ENCODE measurements around the gene SLC20A1.

- TF ChIP-seq POLR2A (IDR thresholded peaks at IDR 0.05; ENCODE audit: borderline replicate concordance, extremely low read depth, insufficient read depth, insufficient read length) = no peak
- no peak for TF ChIP-seq CTCF (IDR thresholded peaks at IDR 0.05 in 2 of 3, conservative IDR thresholded peaks at IDR 0.05 in 1 of 3; ENCODE audit: borderline replicate concordance in 1 of 3, insufficient read depth in 1 of 3, low read depth in 2 of 3, low read length in 2 of 3)
- no peak for TF ChIP-seq EZH2phosphoT487 (IDR thresholded peaks at IDR 0.05; ENCODE audit: borderline replicate concordance)
- no peak for TF ChIP-seq ZBTB33 (IDR thresholded peaks at IDR 0.05; ENCODE audit: extremely low read depth, insufficient replicate concordance, low read length)
- TF ChIP-seq, protein P1, sequence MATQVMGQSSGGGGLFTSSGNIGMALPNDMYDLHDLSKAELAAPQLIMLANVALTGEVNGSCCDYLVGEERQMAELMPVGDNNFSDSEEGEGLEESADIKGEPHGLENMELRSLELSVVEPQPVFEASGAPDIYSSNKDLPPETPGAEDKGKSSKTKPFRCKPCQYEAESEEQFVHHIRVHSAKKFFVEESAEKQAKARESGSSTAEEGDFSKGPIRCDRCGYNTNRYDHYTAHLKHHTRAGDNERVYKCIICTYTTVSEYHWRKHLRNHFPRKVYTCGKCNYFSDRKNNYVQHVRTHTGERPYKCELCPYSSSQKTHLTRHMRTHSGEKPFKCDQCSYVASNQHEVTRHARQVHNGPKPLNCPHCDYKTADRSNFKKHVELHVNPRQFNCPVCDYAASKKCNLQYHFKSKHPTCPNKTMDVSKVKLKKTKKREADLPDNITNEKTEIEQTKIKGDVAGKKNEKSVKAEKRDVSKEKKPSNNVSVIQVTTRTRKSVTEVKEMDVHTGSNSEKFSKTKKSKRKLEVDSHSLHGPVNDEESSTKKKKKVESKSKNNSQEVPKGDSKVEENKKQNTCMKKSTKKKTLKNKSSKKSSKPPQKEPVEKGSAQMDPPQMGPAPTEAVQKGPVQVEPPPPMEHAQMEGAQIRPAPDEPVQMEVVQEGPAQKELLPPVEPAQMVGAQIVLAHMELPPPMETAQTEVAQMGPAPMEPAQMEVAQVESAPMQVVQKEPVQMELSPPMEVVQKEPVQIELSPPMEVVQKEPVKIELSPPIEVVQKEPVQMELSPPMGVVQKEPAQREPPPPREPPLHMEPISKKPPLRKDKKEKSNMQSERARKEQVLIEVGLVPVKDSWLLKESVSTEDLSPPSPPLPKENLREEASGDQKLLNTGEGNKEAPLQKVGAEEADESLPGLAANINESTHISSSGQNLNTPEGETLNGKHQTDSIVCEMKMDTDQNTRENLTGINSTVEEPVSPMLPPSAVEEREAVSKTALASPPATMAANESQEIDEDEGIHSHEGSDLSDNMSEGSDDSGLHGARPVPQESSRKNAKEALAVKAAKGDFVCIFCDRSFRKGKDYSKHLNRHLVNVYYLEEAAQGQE (IDR thresholded peaks at IDR 0.05; ENCODE audit: low read depth) = no peak
- TF ChIP-seq, protein P2, sequence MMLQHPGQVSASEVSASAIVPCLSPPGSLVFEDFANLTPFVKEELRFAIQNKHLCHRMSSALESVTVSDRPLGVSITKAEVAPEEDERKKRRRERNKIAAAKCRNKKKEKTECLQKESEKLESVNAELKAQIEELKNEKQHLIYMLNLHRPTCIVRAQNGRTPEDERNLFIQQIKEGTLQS (IDR thresholded peaks at IDR 0.05) = no peak
- TF ChIP-seq YY1 (IDR thresholded peaks at IDR 0.05; ENCODE audit: extremely low read depth, insufficient replicate concordance, low read depth, low read length) = no peak
- no peak for TF ChIP-seq MAX (IDR thresholded peaks at IDR 0.05)
Measured at GRCh38 chr2:112604952-112605351, 40.8 kb upstream of the SLC20A1 start.
